Stimulated activated naive B cell treated with anti-CD40 and anti-IgM and Interleukin-4, amounts not matched to agents 10 μg/mL and 1 μg/mL and 100 μg/mL, for 72 hours (primary cell): ENCODE data around the gene C6orf47.

ENCODE experiments used
- ATAC-seq, 2 donors: fragments of 150-1000 bp; cut with Tn5 transposase; replicated peaks; 2 replicates each; pipeline ENCODE4 v1.10.0; 2021; ENCODE audit warnings: moderate library complexity in 1 of 2
- DNase-seq: peaks from one replicate; pipeline ENCODE4 v3.0.0; 2021
- H3K27ac Mint-ChIP-seq: one replicate; pipeline ENCODE4 v1.8.0; 2022; ENCODE audit warnings: mild to moderate bottlenecking, mixed read lengths
- H3K27me3 Mint-ChIP-seq, 2 donors: one replicate each; pipeline ENCODE4 v1.8.0; 2022; ENCODE audit warnings: mixed read lengths in 2 of 2
- H3K36me3 Mint-ChIP-seq, 2 donors: one replicate each; pipeline ENCODE4 v1.8.0; 2022; ENCODE audit warnings: mixed read lengths in 2 of 2, mild to moderate bottlenecking in 1 of 2
- H3K4me1 Mint-ChIP-seq, 2 donors: one replicate each; pipeline ENCODE4 v1.8.0; 2022; ENCODE audit warnings: mixed read lengths in 2 of 2, mild to moderate bottlenecking in 1 of 2
- H3K4me3 Mint-ChIP-seq, 2 donors: one replicate each; pipeline ENCODE4 v1.8.0; 2022; ENCODE audit warnings: mild to moderate bottlenecking in 2 of 2, mixed read lengths in 2 of 2, moderate library complexity in 1 of 2
- H3K9me3 Mint-ChIP-seq, 2 donors: one replicate each; pipeline ENCODE4 v1.8.0; 2022; ENCODE audit warnings: mixed read lengths in 2 of 2, mild to moderate bottlenecking in 1 of 2

C6orf47 gene

DNA sequence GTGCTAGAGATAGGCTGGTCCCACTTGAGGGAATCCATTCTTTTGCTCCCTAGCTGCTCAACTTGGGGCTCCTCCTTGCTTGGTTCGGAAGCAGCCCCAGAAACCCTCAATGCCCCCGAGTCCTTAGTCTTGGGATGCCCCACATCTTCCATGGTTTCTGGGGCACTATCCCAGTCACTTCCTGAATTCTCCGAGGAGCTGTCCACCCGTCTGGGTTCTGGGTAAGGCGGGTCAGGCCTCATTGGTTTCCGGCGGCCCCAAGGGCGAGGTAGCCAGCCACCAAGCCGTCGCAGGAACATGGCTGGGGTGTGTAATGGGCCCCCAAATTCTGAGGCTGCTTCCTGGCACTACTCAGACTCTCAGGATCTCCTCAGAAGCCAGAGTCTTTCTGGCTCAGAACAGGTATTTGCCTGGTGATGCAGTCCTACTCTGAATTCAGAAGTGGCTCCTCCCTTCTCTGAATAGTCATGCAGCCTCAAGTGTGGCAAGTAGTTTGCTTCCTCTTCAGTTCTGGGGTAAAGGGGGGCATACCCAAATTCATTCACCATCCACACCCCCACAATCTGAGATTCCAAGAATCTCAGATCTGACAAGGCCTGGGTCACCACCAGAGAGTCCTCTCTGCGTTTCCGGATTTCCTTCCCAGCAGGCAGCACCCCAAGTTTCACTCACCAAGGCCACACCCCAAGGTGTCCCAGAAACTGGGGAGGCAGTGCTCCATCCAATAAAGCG lies 763 bp downstream of the C6orf47 start:
- no peaks in the 10 kb centered on the region for H3K27me3 Mint-ChIP-seq
- H3K4me3 Mint-ChIP-seq: peak overlapping the region; percentile 95 to 97
- peaks cover 59 to 75% of the 10 kb centered on the region in 2 donors for H3K36me3 Mint-ChIP-seq
- no peaks in the 10 kb centered on the region for H3K9me3 Mint-ChIP-seq
- H3K27ac Mint-ChIP-seq: peak overlapping the region; percentile 96
- ATAC-seq (peak; percentile 58 to 59), DNase-seq (peak; percentile 22)
- peaks cover 60 to 94% of the 10 kb centered on the region in 2 donors for H3K4me1 Mint-ChIP-seq

DNA sequence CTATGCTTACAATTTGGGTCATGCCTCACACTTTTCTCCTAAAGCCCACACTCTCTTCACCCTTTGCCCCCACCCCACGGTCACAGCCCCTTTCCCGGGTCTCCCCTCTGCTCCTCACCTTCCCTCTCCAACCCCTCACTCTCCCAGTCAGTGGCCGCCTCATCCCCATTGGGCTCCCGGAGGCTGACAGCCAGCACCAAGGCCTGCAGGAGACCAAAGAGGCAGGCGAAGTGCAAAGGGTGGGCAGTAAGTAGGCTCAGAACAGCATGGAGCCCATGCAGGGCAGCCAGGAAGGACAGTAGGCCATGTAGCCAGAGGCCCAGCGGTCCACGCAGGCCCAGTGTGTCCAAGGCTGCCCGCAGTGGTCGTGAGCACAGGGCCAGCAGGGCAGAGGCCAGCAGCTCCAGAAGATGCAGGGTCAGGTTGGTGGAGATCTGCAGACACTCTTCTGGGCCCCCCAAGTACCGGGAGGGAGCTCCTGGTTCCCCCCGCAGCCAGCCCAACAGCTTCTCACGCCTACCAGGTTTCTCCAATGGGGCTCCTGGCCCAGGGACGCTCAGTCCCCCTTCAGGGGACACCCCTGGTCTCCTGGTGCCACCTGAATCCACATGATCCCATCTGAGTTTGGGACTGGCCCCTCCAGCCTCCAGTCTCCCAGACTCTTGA lies 1.5 kb downstream of the C6orf47 start:
- DNase-seq: no peak
- Mint-ChIP-seq H3K4me3 (peak overlapping the region; percentile 95 to 97), H3K9me3 (no peaks in the 10 kb centered on the region), H3K36me3 (peaks cover 53 to 68% of the 10 kb centered on the region in 2 donors), H3K27me3 (no peaks in the 10 kb centered on the region), H3K4me1 (peaks cover 55 to 87% of the 10 kb centered on the region in 2 donors), H3K27ac (peak overlapping the region; percentile 96)
- no peak for ATAC-seq

DNA sequence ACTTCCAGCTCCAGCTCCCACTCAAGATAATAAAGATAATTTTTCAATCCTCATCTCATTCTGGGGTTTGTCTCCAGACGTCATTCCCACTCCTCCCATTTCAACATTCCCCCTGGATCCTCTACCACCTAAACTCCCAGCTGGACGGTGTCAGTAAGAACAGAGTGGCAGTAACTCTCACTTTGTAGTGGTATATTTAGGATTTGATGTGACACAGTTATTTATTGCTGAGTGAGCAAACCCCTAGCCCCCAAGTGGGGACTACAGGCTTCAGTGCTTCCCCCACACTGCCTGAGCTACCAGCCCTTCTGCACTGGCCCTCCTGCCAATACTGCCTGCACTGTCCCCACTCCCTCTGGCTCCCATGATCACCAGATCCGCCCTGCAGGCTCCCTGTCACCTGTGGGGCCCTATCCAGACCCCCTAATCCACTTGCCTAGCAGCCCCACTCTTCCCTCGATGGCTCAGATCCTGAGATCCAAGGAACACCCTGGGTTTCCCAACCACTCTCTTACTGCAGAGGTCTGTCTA lies 2.4 kb downstream of the C6orf47 start:
- Mint-ChIP-seq H3K9me3 (no peaks in the 10 kb centered on the region), H3K4me1 (peaks cover 50 to 78% of the 10 kb centered on the region in 2 donors), H3K27ac (peak overlapping the region; percentile 77), H3K27me3 (no peaks in the 10 kb centered on the region), H3K36me3 (peaks cover 46 to 59% of the 10 kb centered on the region in 2 donors), H3K4me3 (peak overlapping the region; percentile 95 to 97)
- DNase-seq (no peak), ATAC-seq (no peak)

DNA sequence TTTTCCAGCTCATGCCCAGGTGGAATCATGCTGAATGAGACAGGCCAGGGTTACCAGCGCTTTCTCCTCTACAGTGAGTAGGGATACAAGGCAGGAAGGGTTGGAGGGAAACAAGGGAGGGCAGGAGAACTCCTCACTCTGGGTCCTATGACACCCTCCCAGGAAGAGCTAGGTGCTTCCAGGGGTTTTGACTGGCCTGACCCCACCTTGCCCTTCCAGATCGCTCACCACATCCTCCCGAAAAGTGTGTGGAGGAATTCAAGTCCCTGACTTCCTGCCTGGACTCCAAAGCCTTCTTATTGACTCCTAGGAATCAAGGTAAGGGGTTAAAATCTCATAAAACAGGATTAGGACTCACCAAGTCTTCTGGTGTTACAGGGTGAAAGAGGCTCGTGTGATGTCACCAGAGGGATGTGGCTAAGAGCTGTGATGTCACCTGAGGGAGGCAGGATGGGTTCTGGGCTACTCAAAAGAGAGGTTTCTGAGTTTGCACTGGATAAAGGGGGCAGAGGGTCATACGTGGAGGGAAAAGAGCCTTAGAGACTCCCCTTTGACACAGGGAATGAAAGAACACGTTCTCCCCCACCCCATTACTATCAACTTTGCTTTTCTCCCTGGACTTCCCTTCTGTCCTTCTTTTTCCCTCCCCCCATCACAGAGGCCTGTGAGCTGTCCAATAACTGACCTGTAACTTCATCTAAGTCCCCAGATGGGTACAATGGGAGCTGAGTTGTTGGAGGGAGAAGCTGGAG lies 3.0 kb downstream of the C6orf47 start:
- Mint-ChIP-seq H3K36me3 (peaks cover 45 to 58% of the 10 kb centered on the region in 2 donors), H3K9me3 (no peaks in the 10 kb centered on the region), H3K4me1 (peaks cover 50 to 72% of the 10 kb centered on the region in 2 donors), H3K27ac (no peak overlapping the region), H3K27me3 (no peaks in the 10 kb centered on the region), H3K4me3 (peak overlapping the region; percentile 95 to 97)
- ATAC-seq: no peak
- DNase-seq: no peak

DNA sequence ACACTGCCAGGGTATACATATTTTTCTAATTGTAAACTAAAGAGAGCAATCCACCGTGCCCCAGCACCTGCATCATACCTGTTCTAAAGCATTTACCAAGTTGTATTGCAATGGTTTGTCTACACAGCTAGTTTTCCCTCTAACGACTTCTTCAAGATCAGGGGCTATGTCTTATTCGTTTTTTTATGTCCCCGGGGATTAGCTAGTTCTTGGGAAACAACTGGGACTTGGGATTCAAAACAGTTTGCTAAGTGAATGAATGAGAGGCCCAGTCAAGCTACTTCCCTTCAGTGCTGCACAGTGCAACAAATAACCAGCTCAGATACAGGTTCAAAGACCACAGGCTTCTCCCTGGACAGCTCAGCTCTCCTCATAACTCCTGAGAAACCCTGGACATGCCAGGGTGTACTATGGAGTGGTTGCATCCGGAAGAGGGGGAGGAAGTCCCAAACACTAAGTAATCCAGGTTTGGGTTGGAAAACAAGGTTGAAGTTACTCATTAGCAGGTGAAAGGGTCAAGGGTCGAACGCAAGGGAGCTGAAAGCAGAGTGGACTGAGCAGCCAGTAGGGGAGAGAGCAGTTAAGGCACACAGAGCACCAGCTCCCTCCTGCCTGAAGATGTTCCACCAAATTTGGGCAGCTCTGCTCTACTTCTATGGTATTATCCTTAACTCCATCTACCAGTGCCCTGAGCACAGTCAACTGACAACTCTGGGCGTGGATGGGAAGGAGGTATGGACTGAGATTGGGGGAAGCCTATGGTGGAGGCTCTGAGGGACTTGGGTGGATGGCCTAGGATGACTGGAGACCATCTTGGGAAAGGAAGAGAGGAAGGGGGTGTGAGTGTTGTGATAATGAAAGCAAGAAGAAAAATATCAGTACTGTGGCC lies 5.0 kb downstream of the C6orf47 start, which contains the start of gene APOM:
APOM (plus strand) TSS at position 546 of the 889 bp plus-strand sequence; CDS start at position 619, 73 bp downstream.
- H3K27ac Mint-ChIP-seq: peak within 1 kb of the TSS; percentile 11
- DNase-seq: no peak
- ATAC-seq: no peak
- H3K4me1 Mint-ChIP-seq: peaks cover 46 to 68% of the 10 kb centered on the region in 2 donors
- no peaks in the 10 kb centered on the region for H3K9me3 Mint-ChIP-seq
- peaks cover 48 to 61% of the 10 kb centered on the region in 2 donors for H3K36me3 Mint-ChIP-seq
- H3K27me3 Mint-ChIP-seq: no peaks in the 10 kb centered on the region
- peak within 1 kb of the TSS in 1 of 2 donors; percentile 28 for H3K4me3 Mint-ChIP-seq

- Mint-ChIP-seq H3K9me3 (no peaks in the 10 kb centered on the region), H3K27ac (no peak overlapping the region), H3K4me3 (no peak overlapping the region), H3K36me3 (peaks cover 50 to 56% of the 10 kb centered on the region in 2 donors), H3K27me3 (no peaks in the 10 kb centered on the region), H3K4me1 (peaks cover 46 to 73% of the 10 kb centered on the region in 2 donors)
- ATAC-seq (no peak), DNase-seq (no peak)
Measured at GRCh38 chr6:31654574-31655348, 5.8 kb downstream of the C6orf47 start.

DNA sequence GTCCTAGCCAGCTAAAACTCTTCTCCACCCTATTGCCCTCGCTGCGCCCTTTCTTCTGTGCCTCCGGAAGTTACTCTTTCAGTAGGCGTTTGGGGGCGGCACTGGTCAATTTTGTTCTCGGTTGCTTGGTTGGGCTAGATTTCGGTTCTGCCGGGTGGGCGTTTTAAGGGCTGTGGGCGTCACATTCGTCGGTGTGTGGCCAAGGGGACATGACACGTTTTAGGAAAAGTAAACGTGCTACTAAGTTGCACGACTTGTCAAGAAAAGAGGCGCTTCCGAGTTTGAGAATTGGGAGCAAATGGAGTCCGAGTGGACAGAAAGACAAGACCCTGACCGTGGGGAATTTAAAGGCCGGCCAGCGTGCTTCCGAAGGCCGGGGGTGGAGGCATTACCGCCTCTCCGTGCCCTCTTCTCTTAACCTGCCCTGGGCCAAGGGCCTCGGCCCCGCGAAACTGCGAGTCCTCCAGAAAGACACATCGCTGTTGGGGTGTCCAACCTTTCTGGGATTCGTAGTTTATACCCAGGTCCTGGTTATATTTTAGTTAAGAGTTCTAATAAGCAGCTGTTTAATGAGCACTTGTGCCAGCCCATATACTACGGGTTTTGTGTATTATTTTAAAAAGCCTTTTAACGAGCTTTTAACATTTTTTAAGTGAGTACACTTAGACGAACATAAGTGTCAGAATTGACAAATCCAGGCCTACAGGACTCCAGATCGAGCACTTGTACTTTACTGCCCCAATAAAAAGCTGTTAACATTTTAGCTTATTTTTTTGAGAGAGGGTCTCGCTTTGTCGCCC lies 7.5 kb downstream of the C6orf47 start:
- DNase-seq (no peak), ATAC-seq (peak; percentile 70 to 75)
- peaks cover 34 to 66% of the 10 kb centered on the region in 2 donors for H3K4me1 Mint-ChIP-seq
- no peaks in the 10 kb centered on the region for H3K27me3 Mint-ChIP-seq
- H3K4me3 Mint-ChIP-seq: peak overlapping the region; percentile 96
- H3K27ac Mint-ChIP-seq: peak overlapping the region; percentile 99
- no peaks in the 10 kb centered on the region for H3K9me3 Mint-ChIP-seq
- H3K36me3 Mint-ChIP-seq: peaks cover 41 to 54% of the 10 kb centered on the region in 2 donors

DNA sequence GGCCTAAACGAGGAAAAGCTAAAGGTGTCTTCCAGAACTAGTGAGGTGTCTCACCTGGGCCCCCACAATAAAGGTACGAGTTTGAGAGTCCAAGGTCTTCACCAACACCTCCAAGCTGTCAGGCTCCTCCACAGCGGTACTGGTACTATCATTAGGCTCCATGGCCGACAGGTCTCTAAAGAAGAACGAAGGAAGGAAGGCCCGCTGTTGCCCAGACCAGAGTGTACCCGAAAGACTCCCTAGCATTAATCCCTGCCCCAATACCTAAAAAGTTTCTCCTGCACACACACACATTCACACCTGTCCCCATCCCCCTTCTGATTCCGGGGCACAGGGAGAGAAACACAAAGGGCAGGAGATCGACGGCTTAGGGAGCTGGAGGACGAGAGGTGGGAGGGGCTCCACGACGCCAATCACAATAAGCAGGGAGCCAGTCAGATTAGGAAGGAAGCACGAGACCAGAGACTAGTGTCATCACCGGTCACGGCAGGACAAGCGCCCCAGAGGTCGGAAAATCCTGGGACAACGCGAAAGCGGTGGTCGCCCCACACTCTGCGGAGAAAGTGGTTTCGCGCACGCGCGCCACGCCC lies 8.9 kb downstream of the C6orf47 start:
- Mint-ChIP-seq H3K4me1 (peaks cover 24 to 52% of the 10 kb centered on the region in 2 donors), H3K27ac (peak overlapping the region; percentile 99), H3K36me3 (peaks cover 45 to 57% of the 10 kb centered on the region in 2 donors), H3K27me3 (no peaks in the 10 kb centered on the region), H3K9me3 (no peaks in the 10 kb centered on the region), H3K4me3 (peak overlapping the region; percentile 96)
- DNase-seq (no peak), ATAC-seq (peak; percentile 60 to 65)

DNA sequence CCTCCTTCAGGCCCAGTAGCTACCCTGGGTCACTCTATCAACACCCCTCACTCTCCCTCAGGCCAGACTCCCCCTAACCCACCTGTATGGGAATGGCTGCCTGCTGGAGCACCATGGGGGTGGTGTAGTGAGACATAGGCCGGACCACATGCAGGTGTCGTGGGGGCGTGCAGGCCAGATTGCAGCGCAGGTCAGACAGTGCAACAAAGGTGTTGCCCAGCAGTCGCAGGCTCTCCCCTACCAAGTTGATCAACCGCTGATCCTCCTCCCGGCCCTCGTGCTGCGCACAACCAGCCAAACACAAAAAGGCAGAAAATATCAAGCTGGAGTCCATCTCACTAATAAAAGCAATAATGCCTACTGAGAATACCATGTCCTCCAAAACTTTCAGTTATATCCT lies 15.3 kb downstream of the C6orf47 start:
- peak overlapping the region; percentile 88 for H3K27ac Mint-ChIP-seq
- H3K4me1 Mint-ChIP-seq: peaks cover 4 to 15% of the 10 kb centered on the region in 2 donors
- no peaks in the 10 kb centered on the region for H3K27me3 Mint-ChIP-seq
- ATAC-seq: no peak
- peaks cover 36 to 61% of the 10 kb centered on the region in 2 donors for H3K36me3 Mint-ChIP-seq
- no peaks in the 10 kb centered on the region for H3K9me3 Mint-ChIP-seq
- H3K4me3 Mint-ChIP-seq: no peak overlapping the region
- DNase-seq: no peak

DNA sequence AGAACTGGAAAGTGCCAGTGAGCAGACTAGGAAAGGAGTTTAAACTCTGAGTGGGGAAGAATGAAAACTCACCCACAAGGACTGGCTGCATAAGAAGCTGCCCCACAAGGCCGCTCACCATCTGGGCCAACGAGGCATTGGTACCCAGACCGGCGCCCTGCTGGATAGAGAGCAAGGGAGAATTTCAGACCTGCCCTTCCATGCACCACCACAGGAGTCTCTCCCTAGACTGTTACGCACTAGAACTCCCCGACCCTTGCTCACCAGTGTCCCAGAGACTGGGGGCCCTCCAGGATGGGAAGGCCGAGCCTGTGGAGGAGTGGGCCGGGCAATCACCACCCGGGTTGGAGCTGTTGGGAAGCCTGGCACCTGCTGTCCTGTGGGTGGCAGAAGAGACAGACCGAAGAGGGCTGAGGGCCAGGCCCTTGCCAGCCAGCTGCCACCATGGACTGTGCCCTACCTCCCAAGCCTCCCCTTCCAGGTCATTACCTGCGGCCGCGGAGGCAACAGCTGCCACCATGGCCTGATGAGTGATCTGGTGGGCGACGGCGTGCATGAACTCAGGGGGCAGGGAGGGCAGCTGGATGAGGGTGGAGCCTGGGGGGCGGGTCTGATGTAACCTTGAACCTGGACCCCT lies 16.6 kb downstream of the C6orf47 start:
- Mint-ChIP-seq H3K27me3 (no peaks in the 10 kb centered on the region), H3K36me3 (peaks cover 32 to 61% of the 10 kb centered on the region in 2 donors), H3K4me3 (no peak overlapping the region), H3K4me1 (peaks cover 0 to 2% of the 10 kb centered on the region in 2 donors), H3K9me3 (no peaks in the 10 kb centered on the region), H3K27ac (no peak overlapping the region)
- DNase-seq (no peak), ATAC-seq (no peak)

DNA sequence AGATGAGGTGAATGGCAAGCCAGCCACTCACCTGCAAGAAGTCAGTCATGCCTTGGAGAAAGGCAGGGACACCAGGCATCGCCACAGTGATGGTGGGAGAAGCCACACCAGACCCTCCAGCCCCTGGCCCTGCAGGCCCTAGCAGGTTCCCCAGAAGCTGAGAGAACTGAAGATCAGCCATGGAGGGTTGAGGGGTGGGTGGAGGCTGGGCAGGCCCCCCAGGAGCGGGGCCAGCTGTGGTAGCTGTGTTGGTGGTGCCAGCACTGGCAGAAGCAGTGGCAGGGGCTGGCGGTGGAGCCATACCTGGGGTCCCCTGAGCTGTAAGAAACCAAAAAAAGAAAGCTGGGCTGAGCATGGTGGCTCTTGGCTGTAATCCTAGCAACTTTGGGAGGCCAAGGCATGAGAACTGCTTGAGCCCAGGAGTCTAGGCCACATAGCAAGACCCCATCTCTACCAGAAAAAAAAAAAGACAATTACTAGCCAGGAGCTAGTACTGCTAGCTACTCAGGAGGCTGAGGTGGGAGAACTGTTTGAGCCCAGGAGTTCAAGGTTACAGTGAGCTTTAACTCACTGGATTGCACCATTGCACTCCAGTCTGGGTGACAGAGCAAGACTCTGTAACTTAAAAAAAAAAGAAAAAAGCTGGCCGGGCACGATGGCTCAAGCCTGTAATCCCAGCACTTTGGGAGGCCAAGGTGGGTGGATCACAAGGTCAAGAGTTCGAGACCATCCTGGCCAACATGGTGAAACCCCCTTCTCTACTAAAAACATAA lies 17.6 kb downstream of the C6orf47 start:
- no peak overlapping the region for H3K4me3 Mint-ChIP-seq
- peaks cover 29 to 53% of the 10 kb centered on the region in 2 donors for H3K36me3 Mint-ChIP-seq
- no peaks in the 10 kb centered on the region for H3K9me3 Mint-ChIP-seq

More for the DNA sequence above, 17.6 kb downstream of the C6orf47 start:
- H3K4me1 Mint-ChIP-seq: no peaks in the 10 kb centered on the region
- H3K27me3 Mint-ChIP-seq: no peaks in the 10 kb centered on the region
- DNase-seq (no peak), ATAC-seq (no peak)
- peak overlapping the region; percentile 25 for H3K27ac Mint-ChIP-seq
